Measurements from ENCODE around the gene GPD2.

- TF ChIP-seq POLR2A (IDR thresholded peaks at IDR 0.05), result no peak
- TF ChIP-seq CTCF (IDR thresholded peaks at IDR 0.05), result no peak
Observed at GRCh38 chr2:156581280-156581679, 145.1 kb downstream of the GPD2 start.
